Hair follicular keratinocyte (primary cell): ENCODE results near the gene ZYX. TPM values are rescaled to one million over a fixed set of nuclear protein-coding genes. Genes with fewer than 3 reads are reported as not detected.

Source experiments
- total RNA-seq: library from RNA; depleted of rRNA; stranded (reverse); fragments of >200 nt; gene quantifications from 2 replicates; pipeline ENCODE4 v1.2.3, GENCODE V29; 2015

The ZYX gene, protein sequence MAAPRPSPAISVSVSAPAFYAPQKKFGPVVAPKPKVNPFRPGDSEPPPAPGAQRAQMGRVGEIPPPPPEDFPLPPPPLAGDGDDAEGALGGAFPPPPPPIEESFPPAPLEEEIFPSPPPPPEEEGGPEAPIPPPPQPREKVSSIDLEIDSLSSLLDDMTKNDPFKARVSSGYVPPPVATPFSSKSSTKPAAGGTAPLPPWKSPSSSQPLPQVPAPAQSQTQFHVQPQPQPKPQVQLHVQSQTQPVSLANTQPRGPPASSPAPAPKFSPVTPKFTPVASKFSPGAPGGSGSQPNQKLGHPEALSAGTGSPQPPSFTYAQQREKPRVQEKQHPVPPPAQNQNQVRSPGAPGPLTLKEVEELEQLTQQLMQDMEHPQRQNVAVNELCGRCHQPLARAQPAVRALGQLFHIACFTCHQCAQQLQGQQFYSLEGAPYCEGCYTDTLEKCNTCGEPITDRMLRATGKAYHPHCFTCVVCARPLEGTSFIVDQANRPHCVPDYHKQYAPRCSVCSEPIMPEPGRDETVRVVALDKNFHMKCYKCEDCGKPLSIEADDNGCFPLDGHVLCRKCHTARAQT
- 78.2 and 95.9 TPM in 2 replicates for total RNA-seq

DNA sequence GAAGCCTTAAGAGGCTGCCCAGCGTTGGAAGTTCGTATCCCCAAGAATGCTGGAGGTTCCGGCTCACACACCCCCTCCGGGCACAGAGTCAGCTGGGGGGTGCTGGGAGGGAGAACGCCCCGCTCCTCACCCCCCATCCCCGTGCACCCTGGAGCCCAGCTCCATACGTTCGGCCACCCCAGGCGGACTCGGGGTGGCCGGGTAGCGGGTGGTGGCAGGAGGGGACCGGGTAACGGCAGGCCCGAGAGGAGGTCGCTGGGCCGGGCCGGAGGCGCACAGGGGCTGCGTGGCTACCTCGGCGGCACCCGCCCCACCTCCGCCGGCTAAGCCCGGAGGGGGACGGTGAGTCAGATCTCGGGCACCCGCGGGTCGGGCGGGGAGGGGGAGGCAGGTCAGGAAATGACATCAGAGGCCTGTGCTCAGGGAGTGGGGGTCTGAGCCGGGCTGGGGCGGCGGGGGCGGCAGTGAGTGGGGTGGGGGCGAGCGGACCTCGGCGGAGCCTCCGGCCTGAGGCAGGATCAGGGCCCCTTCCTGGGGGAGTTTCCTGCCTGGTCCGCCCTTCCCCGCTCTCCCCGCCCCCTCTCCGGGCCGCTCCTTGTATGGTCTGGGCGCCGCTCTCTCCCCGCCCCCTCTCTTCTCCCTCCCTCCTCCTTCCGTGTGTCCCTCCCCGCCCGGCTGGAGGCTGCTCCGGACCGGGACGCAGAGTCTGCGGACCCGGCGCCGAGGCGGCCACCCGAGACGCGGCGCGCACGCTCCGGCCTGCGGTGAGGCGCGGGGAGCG is at the start of gene ZYX:
ZYX (plus strand) TSS at position 700 of the 781 bp plus-strand sequence. CDS start 227 bp downstream, outside the sequence.

DNA sequence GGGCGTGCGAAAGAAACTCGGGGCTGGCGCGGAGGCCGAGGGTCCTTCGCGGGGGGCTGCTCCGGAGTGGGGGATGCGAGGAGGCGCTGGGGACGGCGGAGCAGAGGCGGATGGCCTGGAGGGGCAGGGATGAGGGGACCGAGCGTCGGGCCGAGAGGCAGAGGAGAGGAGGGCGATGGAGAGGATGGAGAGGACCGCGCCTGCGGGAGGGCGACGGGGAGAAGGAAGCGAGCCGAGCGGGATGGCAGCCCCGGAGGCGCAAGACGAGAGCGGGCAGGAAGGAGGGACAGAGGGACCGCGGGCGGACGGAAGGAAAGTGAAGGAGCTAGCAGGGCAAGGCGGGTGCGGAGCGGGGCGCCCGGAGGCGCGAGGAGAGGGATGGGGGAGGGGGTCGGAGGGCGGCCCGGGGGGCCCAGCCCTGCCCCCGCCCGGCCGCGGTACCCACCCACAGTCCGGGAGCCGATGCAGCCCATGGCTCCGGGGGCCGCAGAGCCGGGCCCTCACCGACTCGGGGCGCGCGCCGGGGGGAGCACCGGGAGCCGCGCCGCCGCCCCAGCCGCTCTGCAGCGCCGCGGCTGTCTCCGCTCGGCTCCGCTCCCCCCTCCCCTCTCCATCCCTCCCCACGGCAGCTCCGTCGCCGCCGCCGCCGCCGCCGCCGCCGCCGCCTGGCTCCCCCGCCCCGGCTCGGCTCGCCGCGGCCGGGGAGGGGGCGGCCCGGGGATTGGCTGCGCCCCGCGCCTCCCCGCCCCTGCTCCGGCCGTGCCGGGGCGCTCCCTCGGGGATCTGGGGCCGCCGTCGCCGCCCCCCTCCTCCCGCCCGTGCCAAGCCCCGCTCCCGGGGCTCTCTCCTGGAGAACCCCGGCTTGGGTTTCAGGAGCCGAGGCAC is 18.8 kb upstream of the ZYX start, which contains the start of gene FAM131B:
FAM131B (minus strand) TSS at position 583 of the 885 bp plus-strand sequence; CDS start at position 473, 110 bp downstream.

DNA sequence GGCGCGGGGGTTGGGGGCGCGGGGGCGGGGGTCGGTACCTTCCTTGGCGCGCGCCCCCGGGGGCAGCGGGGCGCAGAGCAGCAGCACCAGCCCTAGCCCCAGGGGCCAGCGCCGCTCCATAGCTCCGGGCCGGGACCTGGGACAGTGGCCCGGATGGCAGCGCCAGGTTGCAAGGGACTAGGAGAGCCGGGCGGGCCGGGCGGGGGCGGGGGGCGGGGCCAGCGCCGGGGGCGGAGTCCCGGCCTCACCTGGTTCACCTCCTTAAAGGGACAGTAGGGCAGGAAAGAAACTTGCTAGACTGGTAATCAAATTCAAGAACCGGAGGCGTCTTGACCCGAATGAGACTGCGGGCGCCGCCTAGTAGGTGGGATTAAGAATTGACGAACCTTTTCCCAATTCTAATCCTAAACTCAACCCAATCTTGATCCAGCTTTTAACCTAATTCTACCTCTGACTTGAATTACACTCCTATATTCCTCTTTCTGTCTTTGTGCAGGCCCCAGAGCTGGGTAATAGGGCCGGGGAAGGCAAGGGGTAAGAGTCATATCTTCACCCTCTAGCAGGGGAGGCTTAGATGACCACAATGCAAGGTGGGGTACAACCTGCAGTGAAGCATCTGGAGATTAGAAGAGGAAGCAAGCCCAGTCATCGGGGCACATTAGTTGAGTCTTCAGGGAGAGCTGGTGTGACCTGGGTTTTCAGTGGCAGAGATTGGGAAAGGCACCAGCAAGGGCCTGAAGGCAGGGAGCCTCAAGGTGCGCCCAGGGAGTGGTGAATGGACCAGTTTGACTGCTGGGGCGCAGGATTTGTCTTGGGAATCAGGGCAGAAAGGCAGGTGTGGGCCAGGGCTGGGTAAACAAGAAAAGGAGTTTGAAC is 27.8 kb downstream of the ZYX start, which contains the start of gene EPHA1:
EPHA1 (minus strand) TSS at position 171 of the 876 bp plus-strand sequence; CDS start at position 120, 51 bp downstream.

Other genes starting within 250 kb of the ZYX start
- not detected in 2 replicates for gene PIP, start 249.3 kb upstream of the ZYX start, total RNA-seq
- not detected in 2 replicates for gene TAS2R39, start 197.9 kb upstream of the ZYX start, total RNA-seq
- not detected in 2 replicates for gene TAS2R40, start 159.3 kb upstream of the ZYX start, total RNA-seq
- gene GSTK1, start 117.9 kb upstream of the ZYX start, total RNA-seq, result 118 and 175 TPM in 2 replicates
- 7.1 and 8.9 TPM in 2 replicates for gene TMEM139, start 96.4 kb upstream of the ZYX start, total RNA-seq
- 9.4 and 17.2 TPM in 2 replicates for gene CASP2, start 93.0 kb upstream of the ZYX start, total RNA-seq
- 0.08 TPM in 1 of 2 replicates, not detected in the other for gene CLCN1, start 65.2 kb upstream of the ZYX start, total RNA-seq
- 0.08 and 0.19 TPM in 2 replicates for gene FAM131B, start 18.6 kb upstream of the ZYX start, total RNA-seq
- gene EPHA1, start 27.5 kb downstream of the ZYX start, total RNA-seq, result 35.5 and 37.2 TPM in 2 replicates
- gene TAS2R60, start 62.1 kb downstream of the ZYX start, total RNA-seq, result not detected in 2 replicates
- not detected in 2 replicates for gene TAS2R41, start 96.5 kb downstream of the ZYX start, total RNA-seq
- 0.11 and 0.31 TPM in 2 replicates for gene CTAGE15, start 190.5 kb downstream of the ZYX start, total RNA-seq
- gene TCAF2, start 239.6 kb downstream of the ZYX start, total RNA-seq, result 0.16 and 0.72 TPM in 2 replicates